IPS-NIHi7 (cell line): ENCODE data around the gene NHLRC4.
A peak's percentile ranks its signal among the peaks of the same experiment; 100 is the strongest.

Experiments used
- DNase-seq: peaks from one replicate; pipeline ENCODE4 v3.0.0; 2012; ENCODE audit warnings: mixed read lengths; ENCODE audit errors: extremely low spot score

Gene NHLRC4

GRCh38 chr16:566475-567372 is at the start of gene NHLRC4:
Gene NHLRC4, plus strand, starts transcription at chr16:567005. Its CDS starts 1,043 bp downstream, at chr16:568048.
- DNase-seq: peak; percentile 85

GRCh38 chr16:518858-519257 is 47.9 kb upstream of the NHLRC4 start:
- no peak for DNase-seq

- no peak for DNase-seq
These were observed 47.4 kb upstream of the NHLRC4 start for GRCh38 chr16:519425-519824.

GRCh38 chr16:519841-520687 is 46.7 kb upstream of the NHLRC4 start:
- DNase-seq: no peak

GRCh38 chr16:520847-521246 is 46.0 kb upstream of the NHLRC4 start:
- no peak for DNase-seq

- peak; percentile 86 for DNase-seq
These were observed 45.2 kb upstream of the NHLRC4 start for GRCh38 chr16:521381-522210.

GRCh38 chr16:522320-523096 is 44.3 kb upstream of the NHLRC4 start:
- DNase-seq: no peak

GRCh38 chr16:523097-523741 is 43.6 kb upstream of the NHLRC4 start:
- no peak for DNase-seq

GRCh38 chr16:524274-525040 is 42.3 kb upstream of the NHLRC4 start:
- DNase-seq: no peak

GRCh38 chr16:525123-525519 is 41.7 kb upstream of the NHLRC4 start:
- DNase-seq: no peak

GRCh38 chr16:525520-526180 is 41.2 kb upstream of the NHLRC4 start:
- DNase-seq: no peak

GRCh38 chr16:526181-527014 is 40.4 kb upstream of the NHLRC4 start:
- DNase-seq: peak; percentile 58

GRCh38 chr16:527015-527903 is 39.5 kb upstream of the NHLRC4 start, which contains the start of gene CAPN15:
Gene CAPN15, plus strand, starts transcription at chr16:527712. Its CDS starts 19,127 bp downstream, at chr16:546839.
- DNase-seq: peak; percentile 90

GRCh38 chr16:528111-529011 is 38.4 kb upstream of the NHLRC4 start:
- no peak for DNase-seq

- no peak for DNase-seq
These were observed 37.7 kb upstream of the NHLRC4 start for GRCh38 chr16:529012-529575.
